Lower leg skin (tissue), 4 donors: ENCODE data around the gene IL23R. TPM values are rescaled to one million over a fixed set of nuclear protein-coding genes. Genes with fewer than 3 reads are reported as not detected.

ENCODE experiments used
- DNase-seq, 2 donors: peaks; one replicate each; pipeline ENCODE4 v3.0.0-alpha.2; 2019; ENCODE audit warnings: low spot score in 2 of 2
- H3K4me3 ChIP-seq: fragments of 200-600 bp; sonication (generic); 2 replicates; pipeline ENCODE4 v1.5.1; 2017; ENCODE audit warnings: mild to moderate bottlenecking, low read depth; ENCODE audit not compliant: poor library complexity, severe bottlenecking
- CTCF ChIP-seq, 3 donors: fragments of 450-650 bp; IDR thresholded peaks; one replicate each; pipeline ENCODE4 v1.5.1; 2016; ENCODE audit warnings: antibody characterized with exemption in 3 of 3, mild to moderate bottlenecking in 3 of 3, moderate library complexity in 2 of 3
- POLR2A ChIP-seq, 2 donors: fragments of 450-650 bp; IDR thresholded peaks; one replicate each; pipeline ENCODE4 v1.6.1; 2016 to 2017; ENCODE audit warnings: antibody characterized with exemption in 2 of 2, mild to moderate bottlenecking in 1 of 2, moderate library complexity in 1 of 2
- WGBS, 2 donors: methylation state at CpG; one replicate each; pipeline ENCODE4 v1.1.5; 2018; 5-methylcytosine and 5-hydroxymethylcytosine counted together
- intact Hi-C: fragments of 100-400 bp; cut with DNase I; formaldehyde crosslinking; loops from one replicate; pipeline ENCODE4 v1.15.0; 2023; ENCODE audit warnings: low total_unique reads
- total RNA-seq, 4 donors: library from RNA; depleted of rRNA; stranded (reverse); fragments of >200 nt; gene quantifications; one replicate each; pipeline ENCODE4 v1.1.0, GENCODE V29; 2016

Gene IL23R
- total RNA-seq, 4 donors from 2014 or later, result not detected

GRCh38 chr1:67171978-67172377 is 5.7 kb downstream of the IL23R start:
- WGBS, 2 donors, result 65 to 72% methylated on average over 1 of the region's 1 CpG
- no peak for DNase-seq
- intact Hi-C loops, result no loop called here
- H3K4me3 ChIP-seq, result no peak overlapping the region
- TF ChIP-seq CTCF (IDR thresholded peaks at IDR 0.05) (no peak), POLR2A (IDR thresholded peaks at IDR 0.05) (no peak)

- DNase-seq, result no peak
- intact Hi-C loops, result no loop called here
- TF ChIP-seq CTCF (IDR thresholded peaks at IDR 0.05), result no peak
- TF ChIP-seq POLR2A (IDR thresholded peaks at IDR 0.05), result no peak
- H3K4me3 ChIP-seq, result no peak overlapping the region
Measured at GRCh38 chr1:67173988-67174387, 7.7 kb downstream of the IL23R start.

GRCh38 chr1:67174716-67175284 is 8.5 kb downstream of the IL23R start:
- intact Hi-C loops, result no loop called here
- WGBS, 2 donors, result 82% methylated on average over 2 of the region's 2 CpGs
- no peak overlapping the region for H3K4me3 ChIP-seq
- TF ChIP-seq CTCF (IDR thresholded peaks at IDR 0.05) (no peak), POLR2A (IDR thresholded peaks at IDR 0.05) (no peak)
- DNase-seq, result no peak

- TF ChIP-seq CTCF (IDR thresholded peaks at IDR 0.05) (no peak), POLR2A (IDR thresholded peaks at IDR 0.05) (no peak)
- H3K4me3 ChIP-seq, result no peak overlapping the region
- intact Hi-C loops, result no loop called here
- no peak for DNase-seq
- 90 to 92% methylated on average over 3 of the region's 3 CpGs for WGBS, 2 donors
Measured at GRCh38 chr1:67175530-67176087, 9.4 kb downstream of the IL23R start.

- TF ChIP-seq CTCF (IDR thresholded peaks at IDR 0.05), result no peak
- TF ChIP-seq POLR2A (IDR thresholded peaks at IDR 0.05), result no peak
- H3K4me3 ChIP-seq, result no peak overlapping the region
- WGBS, 2 donors, result 89 to 97% methylated on average over 1 of the region's 1 CpG
- intact Hi-C loops, result no loop called here
- DNase-seq, result no peak
Measured at GRCh38 chr1:67184838-67185421, 18.7 kb downstream of the IL23R start.
